Adrenal gland (tissue), 12 donors: Measurements from ENCODE around the gene SYNE1. TPM values are rescaled to one million over a fixed set of nuclear protein-coding genes. Genes with fewer than 3 reads are reported as not detected.

ENCODE experiments used
- DNase-seq, 7 donors: peaks; one replicate each; pipeline ENCODE4 v3.0.0-alpha.2; 2019 to 2020
- H3K27ac ChIP-seq, 5 donors: fragments of 200-600 bp; sonication (generic) in 4 of 5; 1 replicate in 3 of 5; 2 replicates in 2 of 5; pipeline versions ENCODE4 v1.5.1 to v1.8.0; 2016 to 2020; ENCODE audit warnings: mild to moderate bottlenecking in 1 of 5
- H3K27me3 ChIP-seq: fragments of 200-600 bp; 2 replicates; pipeline ENCODE4 v1.8.0; 2021
- H3K36me3 ChIP-seq, 2 donors: fragments of 200-600 bp; replicated peaks in 1 of 2; 1 replicate in 1 of 2; 2 replicates in 1 of 2; pipeline versions ENCODE4 v1.5.1 to v1.8.0; 2018 to 2022
- H3K4me1 ChIP-seq, 2 donors: fragments of 200-600 bp; replicated peaks in 1 of 2; 1 replicate in 1 of 2; 2 replicates in 1 of 2; pipeline versions ENCODE4 v1.5.1 to v1.8.0; 2018 to 2021
- H3K4me3 ChIP-seq, 4 donors: fragments of 200-600 bp; sonication (generic) in 3 of 4; one replicate each; pipeline ENCODE4 v1.5.1; 2016 to 2018
- H3K9me3 ChIP-seq, 3 donors: fragments of 200-600 bp; sonication (generic) in 1 of 3; replicated peaks in 1 of 3; 1 replicate in 2 of 3; 2 replicates in 1 of 3; pipeline versions ENCODE4 v1.5.1 to v1.8.0; 2016 to 2021
- POLR2A ChIP-seq, 2 donors: fragments of 450-650 bp; IDR thresholded peaks; one replicate each; pipeline ENCODE4 v1.6.1; 2017; ENCODE audit warnings: antibody characterized with exemption in 2 of 2, mild to moderate bottlenecking in 2 of 2, moderate library complexity in 1 of 2
- WGBS, 4 donors: extraction: QIAGEN DNeasy Blood & Tissue Kit in 2 of 4; methylation state at CpG; one replicate each; pipeline versions ENCODE4 v1.1.5 to v1.1.7; 2013 to 2017; 5-methylcytosine and 5-hydroxymethylcytosine counted together
- intact Hi-C, 2 donors: fragments of 100-400 bp; cut with DNase I; formaldehyde crosslinking; loops; one replicate each; pipeline versions ENCODE4 v1.14.1 to v1.15.0; 2022 to 2023
- polyA plus RNA-seq, 3 donors: library from polyadenylated mRNA; stranded (reverse); fragments of 200-250 nt in 2 of 3; fragments of 350-450 nt in 1 of 3; fragmentation: Illumina TruSeq in 1 of 3; extraction: RNeasy Lipid Tissue Mini Kit (QIAGEN cat#74804) in 1 of 3; gene quantifications; one replicate each; pipeline ENCODE4 v1.2.3, GENCODE V29; 2013 to 2014
- total RNA-seq, 9 donors: library from RNA; depleted of rRNA in 4 of 9; stranded (reverse); fragments of >200 nt in 4 of 9; fragments of 120-200 nt in 1 of 9; fragmentation: NEBNext Ultra II Directional in 1 of 9; extraction: Animal tissue kit (Norgen Biotek cat#: 25700) in 1 of 9; gene quantifications; one replicate each; pipeline versions ENCODE4 v1.1.0 to v1.2.4, GENCODE V29; 2013 to 2023
- TF ChIP-seq, protein P1 (sequence below), 6 experiments: fragments of 450-650 bp in 4 of 6; fragments of 200-600 bp in 2 of 6; sonication (generic) in 1 of 6; IDR thresholded peaks; 1 replicate in 5 of 6; 2 replicates in 1 of 6; pipeline versions ENCODE4 v1.5.1 to v1.8.0; 2016 to 2021; ENCODE audit warnings: antibody characterized with exemption in 6 of 6, mild to moderate bottlenecking in 2 of 6, moderate library complexity in 1 of 6
- donor health status: healthy with polysubstance abuse.
- donor health status: Bipolar disorder and iron deficiency.
- donor health status: DM: yes; HTN: yes; CAD: no.
- donor health status: DM: no; HTN: no; CAD: no.
- donor health status: DM: no; HTN: no; CAD: no.
- donor health status: DM: yes; HTN: yes; CAD: no.

SYNE1 gene
- total and polyA plus RNA-seq, 12 donors: 29.0 to 170 (median 93.1) TPM

DNA sequence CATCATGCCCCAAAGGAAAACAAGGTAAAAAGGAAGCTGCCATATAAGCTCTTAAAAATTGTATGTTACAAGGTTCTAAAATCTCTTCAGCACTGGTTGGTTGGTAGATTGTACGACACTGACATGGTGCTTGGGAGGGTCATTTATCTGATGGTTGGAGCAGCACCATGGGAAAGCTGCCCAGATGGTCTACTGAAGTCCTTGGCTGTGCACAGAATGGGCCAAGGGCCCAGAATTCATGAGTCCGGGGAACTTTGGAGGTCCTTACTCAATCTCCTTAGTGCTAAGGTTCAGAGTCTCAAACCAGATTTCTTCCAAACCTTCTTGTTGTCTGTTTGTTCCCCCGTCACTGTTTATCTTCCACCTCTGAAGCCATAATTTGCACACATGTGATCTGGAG, 515.3 kb downstream of the SYNE1 start:
- no peaks in the 10 kb centered on the region for H3K27me3 ChIP-seq
- no peak overlapping the region for H3K4me3 ChIP-seq
- H3K36me3 ChIP-seq: peaks cover 0 to 25% of the 10 kb centered on the region in 2 donors
- TF ChIP-seq POLR2A (IDR thresholded peaks at IDR 0.05): no peak
- TF ChIP-seq, protein P1, sequence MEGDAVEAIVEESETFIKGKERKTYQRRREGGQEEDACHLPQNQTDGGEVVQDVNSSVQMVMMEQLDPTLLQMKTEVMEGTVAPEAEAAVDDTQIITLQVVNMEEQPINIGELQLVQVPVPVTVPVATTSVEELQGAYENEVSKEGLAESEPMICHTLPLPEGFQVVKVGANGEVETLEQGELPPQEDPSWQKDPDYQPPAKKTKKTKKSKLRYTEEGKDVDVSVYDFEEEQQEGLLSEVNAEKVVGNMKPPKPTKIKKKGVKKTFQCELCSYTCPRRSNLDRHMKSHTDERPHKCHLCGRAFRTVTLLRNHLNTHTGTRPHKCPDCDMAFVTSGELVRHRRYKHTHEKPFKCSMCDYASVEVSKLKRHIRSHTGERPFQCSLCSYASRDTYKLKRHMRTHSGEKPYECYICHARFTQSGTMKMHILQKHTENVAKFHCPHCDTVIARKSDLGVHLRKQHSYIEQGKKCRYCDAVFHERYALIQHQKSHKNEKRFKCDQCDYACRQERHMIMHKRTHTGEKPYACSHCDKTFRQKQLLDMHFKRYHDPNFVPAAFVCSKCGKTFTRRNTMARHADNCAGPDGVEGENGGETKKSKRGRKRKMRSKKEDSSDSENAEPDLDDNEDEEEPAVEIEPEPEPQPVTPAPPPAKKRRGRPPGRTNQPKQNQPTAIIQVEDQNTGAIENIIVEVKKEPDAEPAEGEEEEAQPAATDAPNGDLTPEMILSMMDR (IDR thresholded peaks at IDR 0.05): no peak
- no peaks in the 10 kb centered on the region for H3K9me3 ChIP-seq
- 25 to 54% (median 44%) methylated on average over 3 of the region's 3 CpGs for WGBS, 4 donors
- intact Hi-C loops: loop anchor here (5.0 to 10.0 kb wide), 2 partner anchors 355 to 427 kb away; no protein-coding TSS in a partner anchor
- peak in 4 of 7 donors; percentile 41 to 69 (median 55) for DNase-seq
- H3K4me1 ChIP-seq: peaks cover 0 to 17% of the 10 kb centered on the region in 2 donors
- H3K27ac ChIP-seq: no peak overlapping the region

DNA sequence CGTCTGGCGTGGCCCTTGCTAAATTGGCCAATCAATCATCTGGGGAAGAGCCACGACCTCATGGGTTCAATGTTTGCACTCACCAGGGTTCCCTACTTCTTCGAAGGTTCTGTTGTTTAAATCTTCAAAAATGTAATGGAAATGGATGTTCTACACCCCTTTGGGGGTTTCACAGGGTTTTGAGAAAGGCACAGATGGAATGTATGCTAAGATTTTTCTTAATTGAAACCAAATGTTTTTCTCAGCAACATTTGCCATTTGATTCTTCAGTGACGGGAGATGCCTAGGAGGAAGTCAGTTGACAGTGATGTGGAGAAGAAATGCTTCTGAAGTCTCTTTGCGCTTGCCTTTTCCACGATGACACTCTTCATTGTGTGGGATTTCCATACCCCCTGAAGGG, 517.3 kb downstream of the SYNE1 start:
- no peaks in the 10 kb centered on the region for H3K9me3 ChIP-seq
- no peaks in the 10 kb centered on the region for H3K27me3 ChIP-seq
- WGBS, 4 donors: 74 to 90% (median 80%) methylated on average over 7 of the region's 7 CpGs
- H3K36me3 ChIP-seq: peaks cover 0 to 25% of the 10 kb centered on the region in 2 donors
- no peak overlapping the region for H3K27ac ChIP-seq
- intact Hi-C loops: loop anchor here (5.0 to 10.0 kb wide), 2 partner anchors 353 to 425 kb away; no protein-coding TSS in a partner anchor
- no peak for TF ChIP-seq POLR2A (IDR thresholded peaks at IDR 0.05)
- TF ChIP-seq, protein P1 (IDR thresholded peaks at IDR 0.05): no peak
- no peak for DNase-seq
- peaks cover 0 to 17% of the 10 kb centered on the region in 2 donors for H3K4me1 ChIP-seq
- no peak overlapping the region for H3K4me3 ChIP-seq

- H3K4me3 ChIP-seq: no peak overlapping the region
- no peak overlapping the region for H3K27ac ChIP-seq
- intact Hi-C loops: no loop called here
- H3K9me3 ChIP-seq: no peaks in the 10 kb centered on the region
- peaks cover 0 to 17% of the 10 kb centered on the region in 2 donors for H3K4me1 ChIP-seq
- TF ChIP-seq, protein P1 (IDR thresholded peaks at IDR 0.05): no peak
- TF ChIP-seq POLR2A (IDR thresholded peaks at IDR 0.05): no peak
- no peak for DNase-seq
- WGBS, 4 donors: 91 to 93% (median 93%) methylated on average over 5 of the region's 5 CpGs
- peaks cover 0 to 25% of the 10 kb centered on the region in 2 donors for H3K36me3 ChIP-seq
- no peaks in the 10 kb centered on the region for H3K27me3 ChIP-seq
Observed at GRCh38 chr6:152118678-152119077, 518.5 kb downstream of the SYNE1 start.

DNA sequence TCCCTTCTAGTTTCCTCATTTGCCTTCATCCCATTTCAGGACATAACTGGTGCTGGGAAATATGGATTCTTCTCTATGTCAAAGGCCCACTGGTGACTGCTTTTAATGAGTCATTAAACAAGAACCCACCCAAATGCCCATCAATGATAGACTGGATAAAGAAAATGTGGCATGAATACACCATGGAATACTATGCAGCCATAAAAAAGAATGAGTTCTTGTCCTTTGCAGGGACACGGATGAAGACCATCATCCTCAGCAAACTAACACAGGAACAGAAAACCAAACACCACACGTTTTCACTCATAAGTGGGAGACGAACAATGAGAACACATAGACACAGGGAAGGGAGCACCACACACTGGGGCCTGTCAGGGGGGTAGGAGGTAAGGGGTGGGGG, 518.9 kb downstream of the SYNE1 start:
- H3K9me3 ChIP-seq: no peaks in the 10 kb centered on the region
- DNase-seq: no peak
- H3K4me1 ChIP-seq: peaks cover 0 to 17% of the 10 kb centered on the region in 2 donors
- no peak overlapping the region for H3K27ac ChIP-seq
- no peak overlapping the region for H3K4me3 ChIP-seq
- intact Hi-C loops: no loop called here
- TF ChIP-seq, protein P1 (IDR thresholded peaks at IDR 0.05): no peak
- no peak for TF ChIP-seq POLR2A (IDR thresholded peaks at IDR 0.05)
- H3K36me3 ChIP-seq: peaks cover 0 to 25% of the 10 kb centered on the region in 2 donors
- no peaks in the 10 kb centered on the region for H3K27me3 ChIP-seq
- WGBS, 4 donors: 89 to 98% (median 95%) methylated on average over 3 of the region's 3 CpGs
